Calu3 (cell line): Measurements from ENCODE around the gene LRRIQ4. TPM values are rescaled to one million over a fixed set of nuclear protein-coding genes. Genes with fewer than 3 reads are reported as not detected.
A peak's percentile ranks its signal among the peaks of the same experiment; 100 is the strongest.

Experiments used
- Bru-seq: library from RNA; stranded (reverse); fragments of 400-500 nt; gene quantifications from one replicate; lab custom pipeline; 2021; lab: Mats Ljungman, UMichigan
- BruChase-seq, 2 experiments: library from RNA; stranded (reverse); fragments of 400-500 nt; gene quantifications; one replicate each; lab custom pipeline; 2021; lab: Mats Ljungman, UMichigan
- BruUV-seq: library from RNA; stranded (reverse); fragments of 400-500 nt; replicated peaks from 2 replicates; lab custom pipeline; 2021; lab: Mats Ljungman, UMichigan
- CTCF ChIA-PET: fragments of 300-600 bp; sonication (Branson Sonifier 250); formaldehyde crosslinking; loops from one replicate; lab custom pipeline; 2022; ENCODE audit warnings: antibody characterized with exemption; lab: Charles Lee
- DNase-seq: peaks from one replicate; pipeline ENCODE4 v3.0.0; 2022
- H3K27ac Mint-ChIP-seq: one replicate; pipeline ENCODE4 v1.8.0; 2022; ENCODE audit warnings: mixed read lengths; ENCODE audit not compliant: unreplicated experiment
- H3K27me3 Mint-ChIP-seq: one replicate; pipeline ENCODE4 v1.8.0; 2022; ENCODE audit warnings: mixed read lengths; ENCODE audit not compliant: unreplicated experiment
- H3K36me3 Mint-ChIP-seq: one replicate; pipeline ENCODE4 v1.8.0; 2022; ENCODE audit warnings: mild to moderate bottlenecking, moderate library complexity, mixed read lengths; ENCODE audit not compliant: insufficient read depth, unreplicated experiment
- H3K4me1 Mint-ChIP-seq: one replicate; pipeline ENCODE4 v1.8.0; 2022; ENCODE audit warnings: mild to moderate bottlenecking, low read depth, mixed read lengths; ENCODE audit not compliant: unreplicated experiment
- H3K4me3 Mint-ChIP-seq: one replicate; pipeline ENCODE4 v1.8.0; 2022; ENCODE audit warnings: mild to moderate bottlenecking, low read depth, moderate library complexity, mixed read lengths; ENCODE audit not compliant: unreplicated experiment
- H3K9me3 Mint-ChIP-seq: one replicate; pipeline ENCODE4 v1.8.0; 2022; ENCODE audit warnings: low read depth, mixed read lengths; ENCODE audit not compliant: unreplicated experiment
- intact Hi-C: fragments of 100-400 bp; cut with micrococcal nuclease; formaldehyde crosslinking; loops from one replicate; pipeline ENCODE4 v1.10.0; 2022; ENCODE audit not compliant: unreplicated experiment
- long read RNA-seq: library from polyadenylated mRNA; stranded (forward); transcript quantifications from one replicate; pipeline ENCODE4 v2.0.0, GENCODE V29; 2022
- total RNA-seq: library from RNA; stranded (reverse); gene quantifications from 2 replicates; pipeline ENCODE4 v1.2.3, GENCODE V29; 2022
- TF ChIP-seq, protein P1 (sequence below): fragments of 200-600 bp; IDR thresholded peaks from one replicate; pipeline ENCODE4 v1.8.0; 2022; ENCODE audit warnings: antibody characterized with exemption; ENCODE audit not compliant: unreplicated experiment

The LRRIQ4 gene
- 0.27 TPM in 1 of 2 replicates, not detected in the other for total RNA-seq
- Bru-seq, nascent RNA, result percentile 29 among the genes with signal in this experiment
- percentile 22 among the genes with signal in this experiment for BruChase-seq, experiment 1, labeled RNA remaining after a 6-hour chase
- percentile 24 among the genes with signal in this experiment for BruChase-seq, experiment 2, labeled RNA remaining after a 2-hour chase
- long read RNA-seq, result 0 reads

DNA sequence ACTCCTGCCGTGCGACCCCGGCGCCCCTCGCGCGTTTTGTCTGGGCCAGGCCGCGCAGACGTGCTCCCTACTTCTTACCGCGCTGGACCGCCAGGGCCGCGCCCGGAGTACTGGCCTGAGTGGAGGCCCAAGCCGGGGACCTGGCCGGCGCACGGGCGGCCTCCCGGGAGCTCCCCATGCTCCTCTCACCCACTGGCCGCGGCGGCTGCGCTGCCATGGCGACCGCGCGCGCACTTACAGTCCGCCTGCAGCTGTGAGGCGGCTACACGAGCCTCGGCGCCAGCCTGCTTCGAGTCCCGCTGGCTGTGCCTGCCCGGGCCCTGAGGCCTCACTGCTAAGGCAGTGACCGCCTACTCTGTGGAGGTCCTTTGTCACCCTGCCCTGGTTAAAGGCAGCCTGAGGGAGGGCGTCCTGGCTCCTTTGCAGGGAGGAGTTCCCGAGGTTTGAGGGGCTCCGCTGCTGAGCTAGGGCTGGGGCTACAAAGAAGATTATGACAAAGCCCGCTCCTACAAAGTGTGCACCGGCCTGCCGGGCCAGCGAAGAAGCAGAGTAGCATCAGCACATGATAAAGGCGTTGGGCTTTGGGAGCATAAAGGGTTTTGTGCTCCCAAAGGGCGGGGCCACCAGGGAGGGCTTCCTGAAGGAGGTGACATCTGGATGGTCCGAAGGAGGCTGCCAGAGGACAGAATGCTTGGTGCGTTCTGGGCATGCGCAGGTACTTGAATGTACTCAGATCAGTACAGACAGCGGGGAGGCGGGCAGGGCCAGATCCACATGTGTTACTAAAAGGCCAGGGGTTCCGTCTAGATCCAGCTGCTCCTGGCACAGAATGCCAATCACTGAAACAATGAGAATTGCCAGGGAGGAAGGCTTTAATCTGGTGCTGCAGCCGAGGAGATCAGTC lies at the start of gene LRRIQ4, which contains the start of gene LRRC34:
LRRIQ4 (plus strand) TSS at position 539 of the 904 bp plus-strand sequence. CDS start 9,052 bp downstream, outside the sequence.
LRRC34 (minus strand) TSS at position 573 of the 904 bp plus-strand sequence; CDS start at position 217, 356 bp downstream.
- no peak within 1 kb of the TSS for H3K27ac Mint-ChIP-seq
- H3K27me3 Mint-ChIP-seq, result peaks cover 30% of the 10 kb centered on the region
- H3K4me3 Mint-ChIP-seq, result peak within 1 kb of the TSS; percentile 63
- no TSS peak for BruUV-seq
- intact Hi-C loops, result loop anchor here (1.0 kb wide), 1 partner anchor 33 kb away; no protein-coding TSS in a partner anchor
- H3K36me3 Mint-ChIP-seq, result peaks cover 8% of the 10 kb centered on the region
- H3K9me3 Mint-ChIP-seq, result peaks cover 8% of the 10 kb centered on the region
- CTCF ChIA-PET, result interaction anchor here (0.6 kb wide), 1 partner anchor 238 kb away, joined by 7 read pairs; no protein-coding TSS in a partner anchor
- peak; percentile 63 for DNase-seq
- TF ChIP-seq, protein P1, sequence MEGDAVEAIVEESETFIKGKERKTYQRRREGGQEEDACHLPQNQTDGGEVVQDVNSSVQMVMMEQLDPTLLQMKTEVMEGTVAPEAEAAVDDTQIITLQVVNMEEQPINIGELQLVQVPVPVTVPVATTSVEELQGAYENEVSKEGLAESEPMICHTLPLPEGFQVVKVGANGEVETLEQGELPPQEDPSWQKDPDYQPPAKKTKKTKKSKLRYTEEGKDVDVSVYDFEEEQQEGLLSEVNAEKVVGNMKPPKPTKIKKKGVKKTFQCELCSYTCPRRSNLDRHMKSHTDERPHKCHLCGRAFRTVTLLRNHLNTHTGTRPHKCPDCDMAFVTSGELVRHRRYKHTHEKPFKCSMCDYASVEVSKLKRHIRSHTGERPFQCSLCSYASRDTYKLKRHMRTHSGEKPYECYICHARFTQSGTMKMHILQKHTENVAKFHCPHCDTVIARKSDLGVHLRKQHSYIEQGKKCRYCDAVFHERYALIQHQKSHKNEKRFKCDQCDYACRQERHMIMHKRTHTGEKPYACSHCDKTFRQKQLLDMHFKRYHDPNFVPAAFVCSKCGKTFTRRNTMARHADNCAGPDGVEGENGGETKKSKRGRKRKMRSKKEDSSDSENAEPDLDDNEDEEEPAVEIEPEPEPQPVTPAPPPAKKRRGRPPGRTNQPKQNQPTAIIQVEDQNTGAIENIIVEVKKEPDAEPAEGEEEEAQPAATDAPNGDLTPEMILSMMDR, result no peak
- H3K4me1 Mint-ChIP-seq, result no peaks in the 10 kb centered on the region

DNA sequence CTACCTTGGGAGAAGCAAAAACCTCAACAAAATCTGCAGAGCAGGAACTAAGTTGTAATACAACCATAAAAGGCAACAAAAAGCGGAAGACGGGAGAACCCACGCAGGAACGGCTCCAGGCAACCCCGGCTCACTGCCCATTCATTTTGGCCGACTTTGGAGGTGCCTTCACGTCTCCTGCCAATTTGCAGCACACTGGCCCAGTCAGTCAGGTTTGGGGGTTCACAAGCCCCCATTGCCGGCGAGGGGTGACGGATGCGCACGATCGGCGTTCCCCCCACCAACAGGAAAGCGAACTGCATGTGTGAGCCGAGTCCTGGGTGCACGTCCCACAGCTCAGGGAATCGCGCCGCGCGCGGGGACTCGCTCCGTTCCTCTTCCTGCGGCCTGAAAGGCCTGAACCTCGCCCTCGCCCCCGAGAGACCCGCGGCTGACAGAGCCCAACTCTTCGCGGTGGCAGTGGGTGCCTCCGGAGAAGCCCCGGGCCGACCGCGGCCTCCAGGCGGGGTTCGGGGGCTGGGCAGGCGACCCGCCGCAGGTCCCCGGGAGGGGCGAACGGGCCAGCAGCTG lies 48.3 kb upstream of the LRRIQ4 start:
- peak overlapping the region; percentile 79 for H3K27ac Mint-ChIP-seq
- no TSS peak for BruUV-seq
- TF ChIP-seq, protein P1, result no peak
- peak overlapping the region; percentile 91 for H3K4me3 Mint-ChIP-seq
- no peaks in the 10 kb centered on the region for H3K27me3 Mint-ChIP-seq
- peaks cover 42% of the 10 kb centered on the region for H3K36me3 Mint-ChIP-seq
- CTCF ChIA-PET, result interaction anchor here (0.6 to 1.1 kb wide), 2 partner anchors 22 to 372 kb away, joined by 4 read pairs; no protein-coding TSS in a partner anchor
- peaks cover 8% of the 10 kb centered on the region for H3K9me3 Mint-ChIP-seq
- intact Hi-C loops, result loop anchor here (5.0 to 10.0 kb wide), 2 partner anchors 650 to 1048 kb away; partner anchors contain the start of gene CLDN11
- H3K4me1 Mint-ChIP-seq, result peaks cover 11% of the 10 kb centered on the region
- peak; percentile 54 for DNase-seq

DNA sequence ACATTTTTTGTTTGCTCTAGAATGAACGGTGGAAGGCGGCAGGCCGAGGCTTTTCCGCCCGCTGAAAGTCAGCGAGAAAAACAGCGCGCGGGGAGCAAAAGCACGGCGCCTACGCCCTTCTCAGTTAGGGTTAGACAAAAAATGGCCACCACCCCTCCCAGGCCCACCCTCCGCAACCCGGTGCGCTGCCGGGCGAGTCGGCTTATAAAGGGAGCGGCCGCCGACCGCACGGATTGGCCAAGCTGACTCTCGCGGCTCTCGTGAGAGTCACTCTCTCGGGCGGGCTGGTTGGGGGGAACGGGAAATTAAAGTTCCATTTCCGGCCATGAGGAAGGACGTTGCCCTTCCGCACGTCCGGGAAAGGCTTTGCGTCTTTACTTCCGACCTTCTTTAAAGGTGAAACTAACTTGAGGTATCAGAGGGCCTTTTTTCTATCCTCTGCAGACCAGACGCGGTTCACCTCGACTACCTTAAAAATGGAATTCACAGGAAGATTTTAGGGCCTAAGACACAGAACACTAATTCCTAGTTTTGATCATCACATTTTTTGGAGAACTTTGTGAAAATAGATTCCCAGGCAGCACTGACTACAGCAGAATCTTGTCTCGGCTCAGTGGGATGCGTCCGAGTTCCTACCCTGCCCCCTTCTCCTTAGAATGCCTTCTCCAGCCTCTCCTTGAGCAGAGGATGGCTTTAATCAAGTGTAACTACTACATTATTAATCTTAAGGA lies 47.6 kb upstream of the LRRIQ4 start, which contains the start of gene TERC:
TERC (minus strand) TSS at position 179 of the 731 bp plus-strand sequence.
- BruUV-seq, result TSS peak; percentile 96
- CTCF ChIA-PET, result interaction anchor here (0.6 kb wide), 1 partner anchor 23 kb away, joined by 4 read pairs; no protein-coding TSS in a partner anchor
- intact Hi-C loops, result loop anchor here (5.0 to 10.0 kb wide), 2 partner anchors 650 to 1047 kb away; partner anchors contain the start of gene CLDN11

More for the DNA sequence above, 47.6 kb upstream of the LRRIQ4 start, which contains the start of gene TERC:
- DNase-seq, result peak; percentile 89
- Mint-ChIP-seq H3K4me3 (peak within 1 kb of the TSS; percentile 91), H3K4me1 (peaks cover 11% of the 10 kb centered on the region), H3K9me3 (peaks cover 7% of the 10 kb centered on the region), H3K27me3 (no peaks in the 10 kb centered on the region), H3K36me3 (peaks cover 49% of the 10 kb centered on the region), H3K27ac (peak within 1 kb of the TSS; percentile 79)
- TF ChIP-seq, protein P1, result no peak
